COLO668 (cell line): Measurements from ENCODE around the gene ADAM12.
"Not testable (repeated sequence)": the region's sequence is repeated elsewhere in the genome, so short reads cannot be mapped to it uniquely, and the experiment has no call there.

Experiments
- DNase-seq: peaks from one replicate; lab custom pipeline; 2025; ENCODE audit not compliant: unreplicated experiment; lab: John Stamatoyannopoulos, UW

ADAM12 gene

DNA sequence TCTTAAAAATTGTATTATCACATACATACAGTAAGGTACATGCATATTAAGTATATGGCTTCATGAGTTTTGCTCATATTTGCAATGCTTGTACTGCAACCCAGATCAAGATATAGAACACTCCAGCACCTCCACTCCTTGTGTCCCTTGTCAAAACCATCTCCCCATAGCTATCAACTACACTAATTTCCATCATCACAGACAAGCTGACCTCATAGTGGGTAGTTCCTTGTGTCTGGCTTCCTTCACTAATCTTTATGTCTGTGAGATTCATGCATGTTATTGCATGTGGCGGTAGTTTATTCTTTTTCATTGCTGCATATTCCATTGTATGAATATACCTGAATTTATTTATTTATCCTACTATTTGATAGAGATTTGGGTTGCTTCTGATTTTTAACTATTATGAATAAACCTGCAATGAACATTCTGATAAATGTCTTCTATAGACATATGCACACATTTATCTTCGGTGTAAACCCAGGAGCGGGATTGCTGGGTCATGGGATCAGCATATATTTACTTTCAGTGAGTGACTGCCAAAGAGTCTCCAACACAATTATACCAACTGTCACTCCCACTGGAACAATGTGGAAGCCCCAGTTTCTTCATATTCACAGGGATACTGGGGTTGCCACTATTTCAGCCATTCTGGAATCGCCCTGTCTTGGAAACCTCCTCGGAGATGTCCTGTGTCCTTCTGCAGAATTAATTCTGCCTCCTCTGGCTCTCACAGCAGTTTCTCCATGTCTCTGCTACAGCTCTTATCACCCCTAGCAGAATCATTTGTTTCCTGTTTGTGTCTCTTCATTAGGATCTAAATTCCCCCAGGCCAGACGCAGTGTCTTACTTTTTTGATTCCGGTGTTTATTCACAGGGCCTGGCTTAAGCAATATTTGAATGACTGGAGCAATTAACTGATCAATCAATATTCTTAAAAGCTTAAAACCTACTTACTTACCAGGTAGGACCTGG is 14.7 kb upstream of the ADAM12 start:
- no peak for DNase-seq

DNA sequence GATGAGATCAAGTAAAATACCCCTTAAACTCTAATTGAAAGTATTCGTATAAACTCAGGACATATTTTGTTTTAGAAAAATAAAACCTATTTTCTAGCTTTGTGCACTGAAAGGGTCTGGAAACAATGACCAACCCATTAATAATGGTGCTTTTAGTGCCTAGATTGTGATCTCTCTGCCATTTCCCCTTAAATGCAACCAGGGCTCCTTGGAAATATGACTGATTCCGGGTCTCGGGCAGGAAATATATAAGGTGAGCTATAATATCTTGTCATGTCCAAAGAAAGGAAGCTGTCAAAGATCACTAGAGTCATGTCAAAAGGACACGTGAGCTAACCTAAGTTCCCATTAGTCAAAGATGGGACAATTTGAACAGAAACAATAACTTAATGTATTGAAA is 12.4 kb upstream of the ADAM12 start:
- no peak for DNase-seq

DNA sequence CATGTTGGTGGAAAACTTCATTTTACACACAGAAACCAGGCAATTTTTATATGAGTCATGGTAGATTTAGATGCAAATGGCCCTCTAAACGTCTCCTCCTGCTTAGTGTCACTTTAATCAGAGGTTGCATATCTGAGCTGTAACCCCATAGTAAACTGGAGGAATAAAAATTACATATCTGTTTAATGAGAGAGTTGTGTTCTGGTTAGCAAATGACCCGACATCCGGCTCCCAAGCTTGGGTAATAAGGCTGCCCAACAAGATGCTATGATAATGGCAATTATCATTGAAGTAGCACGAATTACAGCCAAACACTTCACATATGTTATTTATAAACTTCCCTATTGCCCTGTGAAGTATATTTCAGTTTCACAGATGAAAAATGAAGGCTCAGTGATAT is 10.6 kb upstream of the ADAM12 start:
- no peak for DNase-seq

DNA sequence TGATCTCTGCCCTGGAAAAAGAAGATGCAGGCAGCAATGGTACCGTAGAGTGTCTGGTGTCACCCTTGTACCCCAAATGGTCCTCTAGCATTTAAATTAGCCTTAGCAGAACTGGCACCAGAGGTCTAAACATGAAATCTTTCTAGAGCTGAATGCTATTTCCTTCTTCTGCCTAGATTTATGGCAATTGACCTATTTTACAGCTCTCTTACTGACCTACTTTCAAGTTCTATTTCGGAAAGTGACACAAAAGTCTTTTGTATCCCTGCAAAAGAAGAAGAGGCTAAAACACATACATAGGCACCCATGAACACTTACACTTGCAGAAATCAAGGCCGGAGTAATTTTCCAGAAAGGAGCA is 10.1 kb upstream of the ADAM12 start:
- no peak for DNase-seq

DNA sequence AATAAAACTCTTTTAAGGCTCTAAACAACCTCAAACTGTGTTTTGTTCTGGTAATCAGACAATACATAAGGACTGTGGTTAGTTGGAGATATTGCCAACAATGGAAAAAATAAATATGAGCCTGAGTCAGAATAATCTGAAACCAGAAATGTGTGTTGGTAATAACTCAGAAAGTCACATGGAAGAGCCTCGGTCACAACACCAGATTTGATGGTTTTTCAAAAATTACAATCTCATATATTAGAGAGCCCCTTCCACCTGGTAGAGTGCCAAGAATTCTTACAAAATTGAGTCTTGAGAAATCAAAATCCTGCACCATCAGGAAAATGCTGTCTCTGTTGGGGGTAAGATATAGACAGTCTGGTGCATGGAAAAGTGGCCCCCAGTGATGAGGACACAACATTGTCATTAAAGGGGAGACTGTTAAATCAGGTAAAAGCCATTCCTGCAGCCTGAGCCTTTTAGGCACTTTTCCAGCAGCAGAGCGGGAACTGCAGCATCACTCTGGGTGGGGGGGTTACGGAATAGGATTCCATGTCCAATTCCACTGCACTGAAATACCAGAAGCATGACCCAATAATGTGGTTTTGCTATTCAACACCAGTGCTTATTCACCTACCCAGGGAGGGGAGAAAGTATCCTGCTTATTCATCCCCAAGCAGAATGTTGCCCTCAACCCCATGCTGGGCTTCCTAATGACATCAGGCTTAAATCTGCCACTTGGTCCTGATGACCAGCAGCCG is 9.5 kb upstream of the ADAM12 start:
- DNase-seq = no peak

DNA sequence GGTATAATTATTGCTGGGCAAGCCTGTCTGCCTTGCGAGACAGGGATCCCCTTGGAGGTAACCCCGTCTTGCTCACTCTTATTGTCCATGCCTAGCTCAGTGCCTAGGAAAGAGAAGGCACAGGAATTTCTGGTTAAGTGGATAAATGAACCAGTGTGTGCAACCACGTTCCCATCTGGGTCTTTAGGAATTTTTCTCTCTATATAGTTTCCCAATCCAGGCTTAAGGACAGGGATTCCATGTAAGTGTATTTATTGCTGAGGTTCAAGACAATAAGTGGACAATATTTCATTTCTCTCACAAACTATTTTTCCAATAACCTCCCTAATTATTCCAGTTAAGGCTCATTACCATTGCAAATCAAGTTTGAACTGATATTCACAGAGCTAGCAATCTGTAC is 8.9 kb upstream of the ADAM12 start:
- no peak for DNase-seq

DNA sequence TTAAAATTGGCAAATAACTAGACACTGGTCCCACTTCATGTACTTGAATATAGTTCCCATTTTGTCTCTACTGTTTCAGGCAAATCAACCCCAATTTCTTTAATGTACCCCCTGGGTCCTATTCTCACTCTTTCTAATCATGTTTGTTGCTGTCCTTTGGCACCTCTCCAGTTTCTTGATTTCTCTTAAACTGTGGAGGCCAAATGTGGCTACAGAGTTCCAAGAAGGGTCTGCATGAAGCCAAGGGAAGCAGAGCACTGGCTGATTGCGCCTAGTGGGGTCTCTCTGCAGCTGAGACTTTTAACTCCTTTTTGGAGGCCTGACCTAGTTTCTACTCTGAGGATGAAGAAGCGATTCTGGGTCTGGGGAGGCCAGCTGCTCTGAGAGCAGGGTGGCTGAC is 6.7 kb upstream of the ADAM12 start:
- no peak for DNase-seq

DNA sequence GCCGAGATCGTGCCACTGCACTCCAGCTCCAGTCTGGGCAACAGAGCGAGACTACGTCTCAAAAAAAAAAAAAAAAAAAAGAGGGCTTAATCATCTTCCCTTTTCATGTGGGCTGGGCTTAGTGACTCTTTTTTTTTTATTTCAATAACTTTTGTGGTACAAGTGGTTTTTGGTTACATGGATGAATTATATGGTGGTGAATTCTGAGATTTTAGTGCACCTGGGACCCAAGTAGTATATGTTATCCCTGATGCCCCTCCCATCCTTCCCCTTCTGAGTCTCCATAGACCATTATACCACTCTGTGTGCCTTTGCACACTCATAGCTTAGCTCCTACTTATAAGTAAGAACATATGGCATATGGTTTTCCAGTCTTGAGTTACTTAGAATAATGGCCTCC is 4.8 kb upstream of the ADAM12 start:
- no peak for DNase-seq

DNA sequence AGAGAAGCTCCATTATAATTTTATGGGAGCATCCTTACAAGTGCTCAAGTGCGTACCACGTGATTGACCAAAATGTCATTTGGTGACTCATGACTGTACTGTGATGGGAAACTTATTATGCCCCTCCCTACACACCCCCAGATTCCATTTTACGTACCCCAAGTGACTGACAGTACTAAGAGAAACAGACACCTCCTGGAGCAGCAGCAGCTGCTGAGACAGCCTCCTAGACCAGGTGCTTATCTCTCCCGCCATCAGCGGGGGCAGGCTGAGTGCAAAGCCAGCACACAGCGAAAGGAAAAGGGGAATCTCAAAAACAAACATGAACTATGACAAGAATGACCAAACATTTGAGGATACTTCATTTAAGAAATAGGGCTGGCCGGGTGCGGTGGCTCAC is 4.2 kb upstream of the ADAM12 start:
- DNase-seq = no peak

DNA sequence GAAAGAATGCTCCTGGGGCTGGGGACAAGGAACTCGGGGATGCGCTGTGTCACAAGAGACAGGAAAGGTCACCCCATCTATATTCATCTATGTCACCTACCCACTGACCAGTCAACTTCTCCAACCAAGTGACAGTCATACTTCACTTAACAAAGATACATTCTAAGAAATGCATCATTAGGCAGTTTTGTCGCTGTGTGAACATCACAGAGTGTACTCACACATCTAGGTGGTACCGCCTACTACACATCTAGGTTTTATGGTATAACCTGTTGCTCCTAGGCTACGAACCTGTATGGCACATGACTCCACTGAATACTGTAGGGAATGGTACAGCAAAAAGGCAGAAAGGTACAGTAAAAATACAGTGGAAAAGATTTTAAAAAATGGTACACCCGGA is 3.8 kb upstream of the ADAM12 start:
- DNase-seq = no peak

DNA sequence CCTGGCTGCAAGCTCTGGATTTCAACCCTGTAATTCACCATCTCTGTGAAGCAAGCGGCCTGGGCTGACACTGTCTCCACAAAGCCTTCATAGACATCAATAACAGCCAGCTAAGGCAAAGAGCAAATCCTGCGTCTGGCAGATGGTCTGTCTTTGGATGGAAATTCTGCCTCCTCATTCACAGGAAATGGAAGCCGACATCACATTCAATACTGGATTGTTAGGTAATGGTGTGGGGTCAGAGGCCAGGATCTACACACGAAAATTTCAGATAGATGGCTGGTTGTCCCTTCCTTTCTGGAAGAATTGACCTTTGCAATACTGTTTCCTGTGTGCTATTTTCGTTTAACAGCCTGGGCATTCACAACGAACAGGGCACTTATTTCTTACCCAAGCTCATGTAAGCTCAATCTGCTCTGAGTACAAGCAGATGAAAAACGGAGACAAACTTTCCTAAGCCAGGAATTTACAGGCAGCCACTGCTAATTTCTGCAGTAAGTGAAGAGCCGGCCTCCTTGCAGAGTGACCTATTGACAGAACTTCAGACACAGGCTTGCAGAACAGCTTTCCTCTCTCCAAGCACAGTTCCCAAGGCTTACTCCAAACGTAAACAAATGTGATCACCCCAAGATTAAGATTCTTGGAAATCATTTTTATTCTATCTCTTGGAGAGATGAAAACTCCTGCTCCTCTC is 3.1 kb upstream of the ADAM12 start:
- no peak for DNase-seq

DNA sequence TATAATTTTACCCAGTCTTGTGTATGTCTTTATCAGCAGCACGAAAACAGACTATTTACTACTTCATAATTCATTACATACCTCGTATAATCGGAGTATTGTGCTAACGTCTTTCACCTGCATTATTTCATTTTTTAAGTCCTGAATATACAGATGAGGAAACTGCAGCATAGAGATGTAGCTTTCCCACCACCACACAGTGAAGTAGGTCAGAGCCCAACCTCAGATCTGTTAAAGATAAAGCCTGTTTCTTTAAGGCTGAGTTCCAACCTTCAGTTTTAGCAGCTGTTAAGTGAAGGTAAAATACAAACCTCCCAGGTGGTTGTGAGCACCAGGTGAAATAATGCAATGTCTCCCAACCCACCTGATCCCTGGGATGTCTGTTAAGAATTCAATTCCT is 2.0 kb upstream of the ADAM12 start:
- no peak for DNase-seq

DNA sequence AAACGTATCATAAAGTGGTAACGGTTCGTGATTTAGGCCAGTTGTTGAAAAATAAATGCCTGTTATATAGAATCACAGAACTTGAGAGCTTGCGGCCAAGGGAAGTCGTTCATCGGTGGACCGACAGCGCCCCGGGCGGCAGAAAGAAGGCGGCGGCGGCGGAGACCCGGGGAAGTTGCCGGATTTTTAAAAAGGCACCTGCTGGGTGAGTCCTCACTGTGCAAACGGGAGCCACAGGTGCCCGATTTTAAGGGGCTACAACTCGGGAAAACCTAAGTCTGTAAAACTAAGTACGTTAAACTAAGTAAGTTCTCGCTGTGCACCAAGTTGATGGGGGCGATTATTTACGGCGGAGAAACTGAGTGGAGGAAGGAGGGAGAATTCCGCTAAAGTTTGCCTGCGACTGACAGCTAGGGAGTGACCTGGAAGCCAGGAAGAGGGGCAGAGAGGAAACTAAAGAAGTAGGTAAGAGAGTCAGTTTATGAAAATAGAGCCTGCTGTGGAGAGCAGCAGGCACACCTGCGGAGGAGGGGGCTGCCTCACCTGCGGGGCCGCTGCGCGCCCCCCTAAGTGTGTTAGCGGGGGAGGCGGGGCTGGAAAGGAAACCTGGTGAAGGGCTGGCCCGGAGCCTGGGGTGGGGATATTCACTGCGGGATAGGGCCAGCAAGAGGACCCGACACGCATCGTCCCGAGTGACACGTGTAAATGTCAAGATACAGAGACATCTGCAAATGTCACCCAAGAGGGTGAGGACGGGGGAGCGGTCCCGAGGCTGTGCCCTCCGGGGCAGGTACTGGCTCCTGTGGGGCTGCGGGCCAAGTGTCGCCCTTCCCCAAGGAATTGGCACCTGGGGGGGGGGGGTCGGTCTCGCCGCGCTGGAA is 996 bp downstream of the ADAM12 start:
- DNase-seq = peak; percentile 69

DNA sequence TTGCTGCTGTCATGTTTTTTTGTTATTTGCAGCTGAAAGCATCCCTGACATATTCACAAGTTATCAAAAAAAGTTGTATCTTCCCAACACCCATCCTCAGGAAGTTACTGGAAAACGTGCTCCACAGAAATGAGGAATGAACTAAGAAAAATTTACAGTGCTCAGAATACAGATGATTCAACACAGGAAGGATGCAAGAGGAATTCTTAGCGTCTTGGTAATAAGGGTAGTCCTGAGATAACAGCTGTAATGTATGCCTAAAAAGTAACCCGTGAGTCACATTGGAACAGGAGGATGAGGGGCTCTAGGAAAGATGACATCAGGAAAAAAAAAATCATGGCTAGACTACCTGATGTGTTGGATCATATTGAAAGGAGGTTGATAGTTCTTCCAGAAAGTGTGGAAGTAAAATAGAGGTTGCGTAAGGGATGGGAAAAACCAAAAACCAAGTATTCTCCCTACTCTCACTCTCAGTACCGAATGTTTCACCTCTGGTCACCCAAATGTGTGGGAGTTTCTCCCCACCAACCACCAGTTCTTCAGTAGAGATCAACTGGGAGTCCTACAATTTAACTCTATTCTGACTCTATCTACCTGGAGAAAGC is 3.9 kb downstream of the ADAM12 start:
- no peak for DNase-seq

DNA sequence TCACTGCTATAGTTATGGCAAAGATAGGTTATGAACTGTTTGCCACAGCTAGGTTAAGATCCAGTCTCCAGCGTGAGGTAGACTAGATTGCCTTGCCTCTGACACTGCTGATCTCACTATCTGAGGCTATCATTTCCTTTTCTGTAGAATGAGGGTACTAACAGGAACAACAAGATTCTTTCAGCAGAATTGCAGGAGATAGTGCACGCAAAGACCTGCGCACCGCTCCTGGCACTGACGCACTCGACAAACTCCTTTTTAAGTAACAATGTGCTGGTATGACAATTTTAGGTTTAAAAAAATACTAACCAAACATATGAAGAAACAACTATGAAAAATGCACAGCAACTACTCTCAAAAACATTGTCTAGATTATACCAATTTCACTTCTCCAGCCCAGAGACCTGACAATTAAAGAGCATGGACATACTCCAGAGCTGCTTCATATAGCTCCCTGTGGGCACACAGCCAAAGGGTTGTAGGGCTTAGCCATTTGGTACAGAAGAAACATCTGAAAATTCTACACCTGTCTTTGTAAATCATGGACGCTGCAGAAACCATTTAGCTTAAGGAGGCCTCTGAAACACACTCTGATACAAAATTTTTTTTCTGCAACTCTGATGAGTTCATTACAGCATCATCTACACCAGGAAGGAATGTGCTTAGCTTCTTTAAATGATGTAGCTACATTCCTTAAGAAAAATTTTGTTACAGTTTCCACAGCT is 7.8 kb downstream of the ADAM12 start:
- no peak for DNase-seq

DNA sequence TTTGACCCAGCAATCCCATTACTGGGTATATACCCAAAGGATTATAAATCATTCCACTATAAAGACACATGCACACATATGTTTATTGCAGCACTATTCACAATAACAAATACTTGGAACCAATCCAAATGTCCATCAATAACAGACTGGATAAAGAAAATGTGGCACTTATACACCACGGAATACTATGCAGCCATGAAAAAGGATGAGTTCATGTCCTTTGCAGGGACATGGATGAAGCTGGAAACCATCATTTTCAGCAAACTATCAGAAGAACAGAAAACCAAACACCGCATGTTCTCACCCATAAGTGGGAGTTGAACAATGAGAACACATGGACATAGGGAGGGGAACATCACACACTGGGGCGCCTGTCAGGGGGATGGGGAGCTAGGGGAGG is 9.1 kb downstream of the ADAM12 start:
- not testable (repeated sequence) for DNase-seq

DNA sequence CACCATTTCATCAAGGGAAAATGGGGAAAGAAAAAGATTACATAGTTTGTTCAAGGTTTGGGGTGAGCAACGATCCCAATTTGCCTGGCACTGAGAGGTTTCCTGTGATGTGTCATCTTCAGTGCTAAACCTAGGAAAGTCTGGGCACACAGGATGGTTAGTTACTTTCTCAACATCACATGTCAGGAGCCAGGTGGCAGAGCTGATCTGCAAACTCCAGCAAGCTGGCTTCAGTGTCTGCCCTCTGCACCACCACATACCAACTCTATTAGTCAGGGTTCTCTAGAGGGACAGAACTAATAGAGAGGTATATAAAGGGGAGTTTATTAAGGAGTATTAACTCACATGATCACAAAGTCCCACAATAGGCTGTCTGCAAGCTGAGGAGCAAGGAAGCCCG is 11.3 kb downstream of the ADAM12 start:
- DNase-seq = no peak

DNA sequence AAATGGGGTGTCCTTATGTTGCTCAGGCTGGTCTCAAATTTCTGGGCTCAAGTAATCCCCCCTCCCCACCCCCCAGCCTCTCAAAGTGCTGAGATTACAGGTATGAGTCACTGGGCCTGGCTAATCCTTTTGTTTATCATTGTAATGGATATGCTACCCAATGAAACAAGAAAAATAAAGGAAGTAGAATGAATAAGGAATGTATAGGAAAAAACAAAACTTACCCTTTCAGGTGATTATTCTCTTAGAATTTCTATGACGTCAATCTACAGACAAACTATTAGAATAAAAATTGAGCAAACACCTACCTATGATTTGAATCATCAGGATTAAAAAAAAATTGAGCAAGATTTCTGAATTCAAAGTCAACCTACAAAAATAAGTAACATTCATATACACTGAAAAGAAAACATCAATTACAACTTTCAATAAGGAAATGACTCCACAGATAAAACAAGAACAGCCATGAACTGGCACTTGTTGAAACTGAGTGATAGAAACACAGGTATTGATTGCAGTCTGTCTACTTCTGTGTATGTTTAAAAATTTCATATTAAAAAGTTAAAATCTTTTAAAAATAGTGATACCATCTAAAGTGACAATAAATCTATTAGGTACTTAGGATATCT is 12.2 kb downstream of the ADAM12 start:
- DNase-seq = no peak

DNA sequence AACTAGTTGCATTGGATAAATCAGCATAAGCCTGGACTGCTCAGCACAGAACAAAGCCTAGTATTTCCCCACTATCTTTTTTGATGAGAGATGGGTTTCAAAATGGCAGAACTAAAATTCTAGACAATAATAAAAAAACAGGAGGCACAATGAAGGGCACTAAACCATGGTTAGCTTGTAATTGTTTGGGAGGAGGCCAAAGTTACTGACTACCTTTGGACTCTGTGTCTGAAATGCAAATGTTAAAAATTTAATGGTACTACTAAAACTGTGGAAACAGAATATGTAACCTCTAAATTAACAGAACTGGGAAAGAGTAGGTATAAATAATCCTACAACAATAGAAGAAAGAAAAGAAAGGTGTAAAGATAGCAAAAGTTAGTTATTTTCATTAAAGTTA is 13.0 kb downstream of the ADAM12 start:
- no peak for DNase-seq
